Esophagus squamous epithelium (tissue), 5 donors: ENCODE results near the gene FST. TPM values are rescaled to one million over a fixed set of nuclear protein-coding genes. Genes with fewer than 3 reads are reported as not detected.

ENCODE experiments used
- DNase-seq: peaks from one replicate; lab custom pipeline; 2025; lab: John Stamatoyannopoulos, UW
- H3K27ac ChIP-seq, 4 donors: fragments of 200-600 bp; sonication (generic); one replicate each; pipeline ENCODE4 v1.5.1; 2016 to 2019; ENCODE audit warnings: mild to moderate bottlenecking in 1 of 4
- H3K27me3 ChIP-seq, 4 donors: fragments of 200-600 bp; sonication (generic); 1 replicate in 3 of 4; 2 replicates in 1 of 4; pipeline versions ENCODE4 v1.5.1 to v1.6.0; 2017 to 2021; ENCODE audit warnings: antibody characterized with exemption in 1 of 4
- H3K36me3 ChIP-seq, 3 donors: fragments of 200-600 bp; sonication (generic); one replicate each; pipeline ENCODE4 v1.5.1; 2016 to 2019
- H3K4me1 ChIP-seq, 3 donors: fragments of 200-600 bp; sonication (generic); one replicate each; pipeline ENCODE4 v1.5.1; 2017 to 2019
- H3K4me3 ChIP-seq, 4 donors: fragments of 200-600 bp; sonication (generic); 1 replicate in 3 of 4; 2 replicates in 1 of 4; pipeline ENCODE4 v1.5.1; 2016 to 2019; ENCODE audit warnings: mild to moderate bottlenecking in 2 of 4, moderate library complexity in 1 of 4
- H3K9me3 ChIP-seq, 3 donors: fragments of 200-600 bp; sonication (generic); one replicate each; pipeline ENCODE4 v1.5.1; 2016 to 2019
- CTCF ChIP-seq, 6 experiments: fragments of 450-650 bp in 4 of 6; fragments of 200-600 bp in 2 of 6; sonication (generic) in 2 of 6; IDR thresholded peaks; one replicate each; pipeline ENCODE4 v1.5.1; 2016 to 2019; ENCODE audit warnings: antibody characterized with exemption in 6 of 6, mild to moderate bottlenecking in 4 of 6, moderate library complexity in 4 of 6
- POLR2A ChIP-seq, 4 donors: fragments of 450-650 bp; IDR thresholded peaks; one replicate each; pipeline ENCODE4 v1.6.1; 2017; ENCODE audit warnings: antibody characterized with exemption in 4 of 4, mild to moderate bottlenecking in 4 of 4, moderate library complexity in 3 of 4
- WGBS, 2 donors: methylation state at CpG; one replicate each; pipeline ENCODE4 v1.1.5; 2018; 5-methylcytosine and 5-hydroxymethylcytosine counted together
- intact Hi-C: fragments of 100-400 bp; cut with DNase I; formaldehyde crosslinking; loops from one replicate; pipeline ENCODE4 v1.15.0; 2022
- total RNA-seq, 4 donors: library from RNA; depleted of rRNA; stranded (reverse); fragments of >200 nt; gene quantifications; one replicate each; pipeline ENCODE4 v1.1.0, GENCODE V29; 2016
- donor health status: DM: yes; HTN: yes; CAD: no.

FST gene
- total RNA-seq, 4 donors from 2014 or later, result 1.6 to 11.3 (median 3.3) TPM

- intact Hi-C loops, result no loop called here
- no peak overlapping the region for H3K4me3 ChIP-seq
- no peaks in the 10 kb centered on the region for H3K9me3 ChIP-seq
- TF ChIP-seq CTCF (IDR thresholded peaks at IDR 0.05) (no peak), POLR2A (IDR thresholded peaks at IDR 0.05) (no peak)
- no peak for DNase-seq
- no peaks in the 10 kb centered on the region for H3K36me3 ChIP-seq
- H3K27ac ChIP-seq, result no peak overlapping the region
- 53 to 62% methylated on average over 4 of the region's 4 CpGs for WGBS, 2 donors
- H3K27me3 ChIP-seq, result no peaks in the 10 kb centered on the region
- H3K4me1 ChIP-seq, result no peaks in the 10 kb centered on the region
These were observed 7.5 kb upstream of the FST start for GRCh38 chr5:53472720-53473510.

- peaks cover 0 to 5% (median 3%) of the 10 kb centered on the region in 3 donors for H3K4me1 ChIP-seq
- H3K9me3 ChIP-seq, result no peaks in the 10 kb centered on the region
- H3K27ac ChIP-seq, result no peak overlapping the region
- no peaks in the 10 kb centered on the region for H3K36me3 ChIP-seq
- peaks cover 0 to 3% (median 0%) of the 10 kb centered on the region in 4 donors for H3K27me3 ChIP-seq
- DNase-seq, result no peak
- intact Hi-C loops, result no loop called here
- no peak overlapping the region for H3K4me3 ChIP-seq
- TF ChIP-seq POLR2A (IDR thresholded peaks at IDR 0.05) (no peak), CTCF (IDR thresholded peaks at IDR 0.05) (no peak)
These were observed 6.8 kb upstream of the FST start for GRCh38 chr5:53473633-53474032.

- H3K9me3 ChIP-seq, result no peaks in the 10 kb centered on the region
- peaks cover 0 to 22% (median 5%) of the 10 kb centered on the region in 3 donors for H3K4me1 ChIP-seq
- no peak for DNase-seq
- intact Hi-C loops, result no loop called here
- no peak overlapping the region for H3K4me3 ChIP-seq
- H3K27me3 ChIP-seq, result peaks cover 0 to 19% (median 0%) of the 10 kb centered on the region in 4 donors
- H3K27ac ChIP-seq, result no peak overlapping the region
- WGBS, 2 donors, result 76 to 78% methylated on average over 2 of the region's 2 CpGs
- TF ChIP-seq CTCF (IDR thresholded peaks at IDR 0.05) (no peak), POLR2A (IDR thresholded peaks at IDR 0.05) (no peak)
- H3K36me3 ChIP-seq, result no peaks in the 10 kb centered on the region
These were observed 5.1 kb upstream of the FST start for GRCh38 chr5:53475320-53475719.

GRCh38 chr5:53476019-53476418 is 4.4 kb upstream of the FST start:
- H3K4me1 ChIP-seq, result peaks cover 3 to 29% (median 12%) of the 10 kb centered on the region in 3 donors
- no peaks in the 10 kb centered on the region for H3K36me3 ChIP-seq
- intact Hi-C loops, result no loop called here
- no peak overlapping the region for H3K4me3 ChIP-seq
- TF ChIP-seq CTCF (IDR thresholded peaks at IDR 0.05) (no peak), POLR2A (IDR thresholded peaks at IDR 0.05) (no peak)
- WGBS, 2 donors, result 54 to 92% methylated on average over 3 of the region's 3 CpGs
- DNase-seq, result no peak
- no peak overlapping the region for H3K27ac ChIP-seq
- no peaks in the 10 kb centered on the region for H3K9me3 ChIP-seq
- H3K27me3 ChIP-seq, result peaks cover 0 to 24% (median 0%) of the 10 kb centered on the region in 4 donors
